Stimulated activated CD4-positive, alpha-beta T cell treated with anti-CD3 and anti-CD28 coated beads, Interleukin-2, amount 100 ng/mL, for 48 hours (primary cell): ENCODE data around the gene CHCT1.
"Not testable (repeated sequence)": the region's sequence is repeated elsewhere in the genome, so short reads cannot be mapped to it uniquely, and the experiment has no call there.

Experiments
- DNase-seq, 2 donors: peaks; one replicate each; pipeline ENCODE4 v3.0.0-alpha.2; 2020

CHCT1 gene

GRCh38 chr17:60422162-60422665 lies at the start of gene CHCT1:
CHCT1 (plus strand) TSS chr17:60422489; CDS start chr17:60422593, 104 bp downstream.
- no peak for DNase-seq

DNA sequence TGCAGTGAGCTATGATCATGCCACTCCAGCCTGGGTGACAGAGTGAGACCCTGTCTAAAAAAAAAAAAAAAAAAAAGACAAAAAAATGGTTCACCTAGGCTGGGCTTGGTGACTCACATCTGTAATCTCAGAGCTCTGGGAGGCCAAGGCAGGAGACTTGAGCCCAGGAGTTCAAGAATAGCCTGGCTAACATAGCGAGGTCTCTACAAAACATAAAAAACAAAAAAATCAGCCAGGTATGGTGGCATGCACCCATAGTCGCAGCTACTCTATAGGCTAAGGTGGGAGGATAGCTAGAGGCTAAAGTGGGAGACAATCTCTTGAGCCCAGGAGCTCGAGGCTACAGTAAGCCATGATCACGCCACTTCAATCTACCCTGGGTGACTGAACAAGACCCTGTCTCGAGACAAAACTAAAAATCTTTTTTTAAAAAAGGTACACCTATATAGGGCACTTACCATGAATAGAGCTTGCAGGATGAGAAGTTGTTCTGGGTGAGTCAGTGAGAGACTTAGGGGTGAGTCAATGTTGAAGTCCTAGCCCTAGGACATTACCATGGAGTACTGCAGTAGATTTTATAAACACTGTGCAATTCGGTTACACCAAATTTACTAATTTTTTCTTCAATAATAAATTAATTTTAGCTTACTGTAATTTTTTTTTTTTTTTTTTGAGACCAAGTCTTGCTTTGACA lies 49.4 kb upstream of the CHCT1 start:
- DNase-seq: no peak

DNA sequence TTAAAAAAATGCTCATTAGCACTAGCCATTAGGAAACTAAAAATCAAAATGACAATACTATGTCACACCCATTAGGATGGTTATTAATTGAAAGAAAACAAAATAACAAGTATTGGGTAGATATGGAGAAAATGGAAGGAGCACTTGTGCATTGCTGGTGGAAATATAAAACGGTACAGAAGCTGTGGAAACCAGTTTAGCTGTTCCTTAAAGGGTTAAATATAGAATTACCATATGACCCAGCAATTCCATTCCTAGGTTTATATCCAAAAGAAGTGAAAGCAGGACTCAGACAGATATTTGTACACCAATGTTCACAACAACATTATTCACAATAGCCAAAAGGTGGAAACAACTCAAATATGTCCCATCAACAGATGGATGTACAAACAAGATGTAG lies 44.1 kb upstream of the CHCT1 start:
- not testable (repeated sequence) for DNase-seq

GRCh38 chr17:60379461-60379860 lies 42.8 kb upstream of the CHCT1 start:
- not testable (repeated sequence) for DNase-seq

DNA sequence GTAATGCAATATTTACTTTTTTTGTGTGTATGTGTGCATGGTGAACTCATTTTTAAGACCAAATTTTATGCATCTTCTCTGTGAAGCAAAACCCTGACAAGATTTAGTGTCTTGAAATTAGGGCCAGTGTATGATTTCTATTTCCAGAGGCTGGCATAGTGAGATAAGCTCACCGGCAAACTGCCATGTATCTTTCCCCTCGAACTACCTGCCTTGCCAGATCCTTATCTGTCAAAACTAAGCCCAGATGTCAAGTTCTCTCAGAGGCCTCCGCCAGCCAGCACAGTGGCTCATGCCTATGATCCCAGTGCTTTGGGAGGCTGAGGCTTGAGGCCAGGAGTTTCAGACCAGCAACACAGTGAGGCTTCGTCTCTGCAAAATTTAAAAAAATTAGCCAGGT lies 40.3 kb upstream of the CHCT1 start:
- DNase-seq: no peak

- DNase-seq: no peak
Observed at GRCh38 chr17:60383379-60383778, 38.9 kb upstream of the CHCT1 start.

GRCh38 chr17:60384921-60385320 lies 37.4 kb upstream of the CHCT1 start:
- DNase-seq: not testable (repeated sequence)

- no peak for DNase-seq
Observed at GRCh38 chr17:60386147-60387058, 35.9 kb upstream of the CHCT1 start.

DNA sequence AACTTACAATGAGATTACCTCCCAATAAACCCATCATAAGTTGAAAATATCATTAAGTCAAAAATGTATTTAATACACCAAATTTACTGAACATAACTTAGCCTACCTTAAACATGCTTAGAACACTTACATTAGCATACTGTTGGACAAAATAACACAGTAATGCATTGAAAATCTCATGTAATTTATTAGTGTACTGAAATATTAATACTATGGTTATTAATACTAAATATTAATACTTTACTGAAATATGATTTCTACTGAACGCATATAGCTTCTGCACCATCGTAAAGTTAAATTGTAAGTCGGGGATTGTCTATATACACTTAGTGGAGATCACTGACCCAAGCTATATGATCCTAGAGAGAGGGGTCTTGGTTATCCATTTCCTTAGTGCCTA lies 34.6 kb upstream of the CHCT1 start:
- DNase-seq: no peak

- DNase-seq: no peak
Observed at GRCh38 chr17:60388742-60389141, 33.5 kb upstream of the CHCT1 start.

GRCh38 chr17:60390186-60390585 lies 32.1 kb upstream of the CHCT1 start:
- no peak for DNase-seq

- DNase-seq: peak; percentile 12 to 24
Observed at GRCh38 chr17:60390925-60391470, 31.3 kb upstream of the CHCT1 start.

DNA sequence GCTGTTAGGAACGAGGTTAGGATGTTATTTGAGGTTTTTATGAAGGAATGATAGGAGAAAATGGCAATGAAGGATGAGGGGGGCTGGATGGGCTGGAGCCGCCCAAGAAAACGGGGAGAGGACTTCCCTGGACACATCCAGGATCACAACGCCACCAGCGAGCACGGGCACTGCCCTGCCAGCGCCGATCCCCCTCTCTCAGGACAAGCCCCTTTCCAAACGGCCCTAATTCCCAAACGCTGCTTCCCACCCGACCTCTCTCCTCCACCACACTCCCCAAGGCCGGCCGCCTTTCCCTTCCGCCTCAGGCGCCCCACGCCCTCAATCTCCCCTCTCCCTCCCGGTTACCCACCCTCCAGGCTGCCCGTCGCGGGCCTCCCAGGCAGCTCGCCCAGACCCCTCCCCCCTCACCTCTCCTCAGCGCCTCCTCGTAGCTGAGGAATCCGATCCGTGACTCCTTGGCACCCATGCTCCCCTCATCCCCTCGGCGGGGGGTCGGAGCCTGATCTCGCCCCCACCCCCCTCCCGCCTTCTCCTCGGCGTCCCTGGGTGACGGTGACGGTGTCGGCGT lies 30.7 kb upstream of the CHCT1 start:
- DNase-seq: no peak

DNA sequence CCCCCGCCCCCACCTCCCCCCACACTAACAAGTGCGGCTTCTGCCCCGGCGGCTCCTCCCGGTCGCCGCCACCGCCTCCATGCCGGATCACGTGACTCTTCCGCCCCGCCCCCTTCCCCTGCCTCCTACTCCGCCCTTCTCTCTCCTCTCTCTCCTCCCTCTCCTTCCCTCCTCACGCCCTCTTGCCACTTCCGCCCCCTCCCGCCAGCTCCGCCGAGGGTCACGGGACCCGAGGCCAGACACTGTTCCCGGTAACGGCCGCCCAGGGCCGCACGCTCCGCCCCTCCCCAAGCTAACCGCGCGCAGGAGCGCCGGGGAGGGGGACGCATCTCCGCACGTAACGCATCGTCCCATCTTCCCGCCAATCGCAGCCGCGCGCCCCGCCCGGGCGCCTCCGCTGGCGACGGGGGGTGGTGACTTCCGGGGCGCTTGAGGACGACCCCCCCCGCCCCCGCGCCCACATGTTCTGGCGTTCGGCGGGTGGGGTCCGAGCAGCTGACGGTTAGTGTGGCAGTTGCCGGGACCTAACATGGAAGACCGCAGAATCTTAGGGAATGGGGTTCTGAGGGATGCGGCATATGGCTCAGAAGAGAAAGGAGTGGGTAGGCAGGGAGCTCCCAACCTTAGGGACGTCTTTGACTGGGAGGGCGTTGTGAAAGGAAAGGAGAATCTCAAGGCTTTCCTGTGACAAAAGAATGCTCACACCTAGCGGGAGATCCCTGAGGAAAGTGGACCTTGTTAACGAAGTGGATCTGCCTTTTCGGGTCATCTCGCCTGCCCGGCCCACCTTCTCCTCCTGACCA lies 30.0 kb upstream of the CHCT1 start, which contains the start of gene USP32:
Gene USP32 (minus strand): TSS at position 92 of the 803 bp plus-strand sequence. CDS start 194 bp downstream, outside the sequence.
- DNase-seq: peak; percentile 98

GRCh38 chr17:60392845-60393702 lies 29.2 kb upstream of the CHCT1 start:
- peak; percentile 21 to 23 for DNase-seq

GRCh38 chr17:60393840-60394723 lies 28.2 kb upstream of the CHCT1 start:
- no peak for DNase-seq

- no peak for DNase-seq
Observed at GRCh38 chr17:60395508-60396065, 26.7 kb upstream of the CHCT1 start.

- DNase-seq: no peak
Observed at GRCh38 chr17:60396412-60396811, 25.9 kb upstream of the CHCT1 start.

- DNase-seq: no peak
Observed at GRCh38 chr17:60398227-60398959, 23.9 kb upstream of the CHCT1 start.
